Thyroid gland (tissue), 4 donors: ENCODE measurements around the gene GNG4. TPM values are rescaled to one million over a fixed set of nuclear protein-coding genes. Genes with fewer than 3 reads are reported as not detected.

Source experiments
- DNase-seq, 2 donors: peaks; one replicate each; pipeline ENCODE4 v3.0.0-alpha.2; 2019
- H3K27ac ChIP-seq, 3 donors: fragments of 200-600 bp; sonication (generic); 1 replicate in 2 of 3; 2 replicates in 1 of 3; pipeline ENCODE4 v1.5.1; 2016 to 2019; ENCODE audit warnings: mild to moderate bottlenecking in 1 of 3, moderate library complexity in 1 of 3
- H3K27me3 ChIP-seq: fragments of 200-600 bp; sonication (generic); one replicate; pipeline ENCODE4 v1.5.1; 2019
- H3K36me3 ChIP-seq, 2 donors: fragments of 200-600 bp; sonication (generic); one replicate each; pipeline ENCODE4 v1.5.1; 2016 to 2019
- H3K4me1 ChIP-seq, 2 donors: fragments of 200-600 bp; sonication (generic); one replicate each; pipeline ENCODE4 v1.5.1; 2017 to 2019
- H3K4me3 ChIP-seq, 3 donors: fragments of 200-600 bp; sonication (generic); replicated peaks in 1 of 3; 1 replicate in 2 of 3; 2 replicates in 1 of 3; pipeline ENCODE4 v1.5.1; 2016; ENCODE audit warnings: mild to moderate bottlenecking in 1 of 3
- H3K9me3 ChIP-seq: fragments of 200-600 bp; sonication (generic); one replicate; pipeline ENCODE4 v1.5.1; 2017
- POLR2A ChIP-seq, 2 donors: fragments of 450-650 bp; IDR thresholded peaks; one replicate each; pipeline ENCODE4 v1.6.1; 2017; ENCODE audit warnings: antibody characterized with exemption in 2 of 2, mild to moderate bottlenecking in 2 of 2, moderate library complexity in 1 of 2
- WGBS, 2 donors: methylation state at CpG; one replicate each; pipeline ENCODE4 v1.1.5; 2017; 5-methylcytosine and 5-hydroxymethylcytosine counted together
- intact Hi-C: fragments of 100-400 bp; cut with DNase I; formaldehyde crosslinking; loops from one replicate; pipeline ENCODE4 v1.15.1; 2023
- total RNA-seq, 4 donors: library from RNA; depleted of rRNA; stranded (reverse); fragments of >200 nt; gene quantifications; one replicate each; pipeline ENCODE4 v1.2.3, GENCODE V29; 2016
- TF ChIP-seq, protein P1 (sequence below), 6 experiments: fragments of 200-600 bp in 3 of 6; fragments of 450-650 bp in 3 of 6; sonication (generic) in 3 of 6; IDR thresholded peaks; one replicate each; pipeline ENCODE4 v1.5.1; 2016 to 2019; ENCODE audit warnings: antibody characterized with exemption in 6 of 6, mild to moderate bottlenecking in 2 of 6, inconsistent platforms in 1 of 6, moderate library complexity in 1 of 6

Gene GNG4
- total RNA-seq, 4 donors from 2014 or later, result under 0.01 to 3.0 (median 0.13) TPM; not detected in 1

DNA sequence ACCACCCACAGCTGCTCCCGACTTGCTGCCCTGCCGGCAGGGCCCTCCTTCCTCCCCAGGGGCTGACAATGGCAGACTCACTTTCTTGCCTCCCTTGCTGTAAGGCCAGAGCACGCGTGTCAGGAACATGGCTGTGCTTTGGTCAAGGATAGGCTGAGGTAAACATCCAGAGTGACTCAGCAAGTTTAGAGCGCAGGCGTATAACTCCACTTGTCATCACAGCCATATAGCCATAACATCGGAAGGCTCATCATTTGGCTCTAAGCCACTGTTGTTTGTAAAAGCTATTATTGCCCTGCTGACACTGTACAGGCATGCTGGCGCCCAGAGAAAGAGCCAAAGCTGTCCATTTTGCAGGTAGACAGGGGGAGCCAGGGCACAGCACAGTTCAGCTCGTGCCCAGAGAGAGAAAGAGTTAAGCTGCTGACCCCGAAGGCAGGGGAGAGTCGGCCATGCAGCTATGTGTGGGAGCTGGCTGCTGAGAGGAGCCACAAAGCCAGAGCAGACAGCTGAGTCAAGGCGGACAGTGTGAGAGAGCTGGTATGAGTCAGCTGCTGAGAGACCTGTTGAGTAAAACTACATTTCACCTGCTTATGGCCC is 60.6 kb downstream of the GNG4 start:
- Histone ChIP-seq H3K36me3 (no peaks in the 10 kb centered on the region), H3K4me1 (no peaks in the 10 kb centered on the region), H3K9me3 (no peaks in the 10 kb centered on the region), H3K27ac (no peak overlapping the region), H3K4me3 (no peak overlapping the region), H3K27me3 (no peaks in the 10 kb centered on the region)
- WGBS, 2 donors, result 87 to 95% methylated on average over 12 of the region's 12 CpGs
- DNase-seq, result no peak
- intact Hi-C loops, result no loop called here
- TF ChIP-seq, protein P1, sequence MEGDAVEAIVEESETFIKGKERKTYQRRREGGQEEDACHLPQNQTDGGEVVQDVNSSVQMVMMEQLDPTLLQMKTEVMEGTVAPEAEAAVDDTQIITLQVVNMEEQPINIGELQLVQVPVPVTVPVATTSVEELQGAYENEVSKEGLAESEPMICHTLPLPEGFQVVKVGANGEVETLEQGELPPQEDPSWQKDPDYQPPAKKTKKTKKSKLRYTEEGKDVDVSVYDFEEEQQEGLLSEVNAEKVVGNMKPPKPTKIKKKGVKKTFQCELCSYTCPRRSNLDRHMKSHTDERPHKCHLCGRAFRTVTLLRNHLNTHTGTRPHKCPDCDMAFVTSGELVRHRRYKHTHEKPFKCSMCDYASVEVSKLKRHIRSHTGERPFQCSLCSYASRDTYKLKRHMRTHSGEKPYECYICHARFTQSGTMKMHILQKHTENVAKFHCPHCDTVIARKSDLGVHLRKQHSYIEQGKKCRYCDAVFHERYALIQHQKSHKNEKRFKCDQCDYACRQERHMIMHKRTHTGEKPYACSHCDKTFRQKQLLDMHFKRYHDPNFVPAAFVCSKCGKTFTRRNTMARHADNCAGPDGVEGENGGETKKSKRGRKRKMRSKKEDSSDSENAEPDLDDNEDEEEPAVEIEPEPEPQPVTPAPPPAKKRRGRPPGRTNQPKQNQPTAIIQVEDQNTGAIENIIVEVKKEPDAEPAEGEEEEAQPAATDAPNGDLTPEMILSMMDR (IDR thresholded peaks at IDR 0.05), result no peak
- TF ChIP-seq POLR2A (IDR thresholded peaks at IDR 0.05), result no peak

DNA sequence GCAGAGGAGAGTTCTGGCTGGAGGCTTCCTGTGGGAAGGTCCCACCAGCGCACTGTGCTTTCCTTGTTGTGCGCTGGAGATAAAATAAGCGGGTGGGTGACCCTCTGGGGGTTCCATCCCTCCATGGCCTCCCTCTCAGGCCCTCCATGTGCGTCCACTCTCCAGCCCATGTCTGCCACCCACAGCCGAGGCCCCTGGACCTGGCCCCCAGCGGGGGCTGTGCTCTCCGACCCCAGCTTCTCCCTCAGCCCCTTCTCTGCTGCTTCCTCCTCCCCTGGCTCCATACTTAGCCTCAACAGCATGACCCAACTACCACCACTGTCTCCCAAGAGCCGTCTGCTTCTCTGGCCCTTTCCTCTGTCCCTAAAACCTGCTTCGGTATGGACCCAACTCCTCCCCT is 61.4 kb downstream of the GNG4 start:
- intact Hi-C loops, result no loop called here
- H3K4me1 ChIP-seq, result no peaks in the 10 kb centered on the region

DNA sequence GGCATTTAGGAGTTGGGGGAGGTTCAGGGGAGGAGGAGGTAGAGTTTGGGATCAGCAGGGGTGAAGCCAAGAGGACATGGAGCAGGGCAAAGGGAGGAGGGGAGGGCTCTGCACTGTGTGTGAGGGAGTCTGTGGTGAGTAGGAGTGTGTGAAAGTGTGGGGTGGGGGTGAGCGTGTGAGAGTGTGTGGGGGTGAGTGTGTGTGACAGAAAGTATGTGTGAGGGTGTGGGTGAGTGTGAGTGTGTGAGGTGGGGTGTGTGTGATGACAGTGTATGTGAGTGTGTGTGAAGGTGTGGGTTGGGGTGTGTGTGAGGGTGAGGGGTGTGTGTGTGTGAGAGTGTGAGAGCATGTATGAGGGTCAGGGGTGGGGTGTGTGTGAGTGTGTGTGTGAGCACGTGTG is 62.6 kb downstream of the GNG4 start:
- no peaks in the 10 kb centered on the region for H3K4me1 ChIP-seq
- no peak for TF ChIP-seq POLR2A (IDR thresholded peaks at IDR 0.05)
- no peak for DNase-seq
- no peaks in the 10 kb centered on the region for H3K27me3 ChIP-seq
- H3K4me3 ChIP-seq, result no peak overlapping the region
- H3K27ac ChIP-seq, result no peak overlapping the region
- no peaks in the 10 kb centered on the region for H3K36me3 ChIP-seq
- 87 to 98% methylated on average over 2 of the region's 2 CpGs for WGBS, 2 donors
- H3K9me3 ChIP-seq, result no peaks in the 10 kb centered on the region
- intact Hi-C loops, result no loop called here

More for the DNA sequence above, 61.4 kb downstream of the GNG4 start:
- no peak for TF ChIP-seq POLR2A (IDR thresholded peaks at IDR 0.05)
- TF ChIP-seq, protein P1 (IDR thresholded peaks at IDR 0.05), result no peak
- no peak for DNase-seq
- WGBS, 2 donors, result 93 to 96% methylated on average over 9 of the region's 9 CpGs
- no peak overlapping the region for H3K4me3 ChIP-seq
- no peak overlapping the region for H3K27ac ChIP-seq
- no peaks in the 10 kb centered on the region for H3K36me3 ChIP-seq
- H3K9me3 ChIP-seq, result no peaks in the 10 kb centered on the region
- no peaks in the 10 kb centered on the region for H3K27me3 ChIP-seq

DNA sequence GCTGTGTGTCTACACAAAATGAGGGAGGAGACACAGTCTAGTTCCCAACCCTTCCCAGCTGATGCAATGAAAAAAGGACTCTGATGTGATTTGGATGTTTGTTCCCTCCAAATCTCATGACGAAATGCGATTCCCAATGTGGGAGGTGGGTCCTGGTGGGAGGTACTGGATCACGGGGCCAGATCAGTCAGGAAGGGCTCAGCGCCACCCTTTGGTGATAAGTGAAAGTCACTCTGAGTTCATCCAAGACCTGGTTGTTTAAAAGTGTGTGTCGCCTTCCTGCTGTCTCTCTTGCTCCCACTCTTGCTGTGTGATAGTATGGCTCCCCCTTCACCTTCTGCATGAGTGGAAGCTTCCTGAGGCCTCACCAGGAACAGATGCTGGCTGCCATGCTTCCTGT is 63.2 kb downstream of the GNG4 start:
- no peak overlapping the region for H3K27ac ChIP-seq
- TF ChIP-seq, protein P1 (IDR thresholded peaks at IDR 0.05), result no peak
- intact Hi-C loops, result no loop called here
- 71 to 79% methylated on average over 5 of the region's 5 CpGs for WGBS, 2 donors
- no peaks in the 10 kb centered on the region for H3K9me3 ChIP-seq
- H3K4me3 ChIP-seq, result no peak overlapping the region
- H3K4me1 ChIP-seq, result no peaks in the 10 kb centered on the region
- no peak for DNase-seq
- H3K36me3 ChIP-seq, result no peaks in the 10 kb centered on the region
- H3K27me3 ChIP-seq, result no peaks in the 10 kb centered on the region

GRCh38 chr1:235584973-235585372 is 64.6 kb downstream of the GNG4 start:
- no peak for TF ChIP-seq POLR2A (IDR thresholded peaks at IDR 0.05)
- TF ChIP-seq, protein P1 (IDR thresholded peaks at IDR 0.05), result no peak
- WGBS, 2 donors, result 69 to 73% methylated on average over 2 of the region's 2 CpGs
- Histone ChIP-seq H3K9me3 (no peaks in the 10 kb centered on the region), H3K36me3 (no peaks in the 10 kb centered on the region), H3K4me3 (no peak overlapping the region), H3K4me1 (no peaks in the 10 kb centered on the region), H3K27ac (no peak overlapping the region), H3K27me3 (no peaks in the 10 kb centered on the region)
- DNase-seq, result no peak
- intact Hi-C loops, result no loop called here
